ENCODE data around the gene UXT. TPM values are rescaled to one million over a fixed set of nuclear protein-coding genes. Genes with fewer than 3 reads are reported as not detected.
"Not testable (repeated sequence)": the region's sequence is repeated elsewhere in the genome, so short reads cannot be mapped to it uniquely, and the experiment has no call there.

The UXT gene
- total RNA-seq, 6 experiments from 2014 or later, result 94.9 to 104 (median 101) TPM

GRCh38 chrX:47690175-47690574 lies 31.2 kb upstream of the UXT start:
- H3K4me3 Mint-ChIP-seq, result no peak overlapping the region
- H3K9me3 Mint-ChIP-seq, result no peaks in the 10 kb centered on the region
- TF ChIP-seq CTCF (IDR thresholded peaks at IDR 0.05), result no peak
- H3K36me3 Mint-ChIP-seq (ENCODE audit: low read depth), result no peaks in the 10 kb centered on the region
- no peaks in the 10 kb centered on the region; the same call in none of the 2 replicates for H3K27me3 Mint-ChIP-seq (ENCODE audit: insufficient read depth)
- no peak overlapping the region for H3K27ac Mint-ChIP-seq
- DNase-seq, result peak; percentile 4
- no peaks in the 10 kb centered on the region for H3K4me1 Mint-ChIP-seq (ENCODE audit: low read depth)

- H3K27me3 Mint-ChIP-seq (ENCODE audit: insufficient read depth), result peaks cover 4% of the 10 kb centered on the region
- no peak for TF ChIP-seq CTCF (IDR thresholded peaks at IDR 0.05)
- no peak overlapping the region for H3K4me3 Mint-ChIP-seq
- H3K4me1 Mint-ChIP-seq (ENCODE audit: low read depth), result no peaks in the 10 kb centered on the region
- no peaks in the 10 kb centered on the region for H3K36me3 Mint-ChIP-seq (ENCODE audit: low read depth)
- no peak for DNase-seq
- no peak overlapping the region for H3K27ac Mint-ChIP-seq
- H3K9me3 Mint-ChIP-seq, result no peaks in the 10 kb centered on the region
Measured at GRCh38 chrX:47687263-47687662, 28.3 kb upstream of the UXT start.

- Mint-ChIP-seq H3K27ac (no peak overlapping the region), H3K9me3 (no peaks in the 10 kb centered on the region), H3K4me1 (ENCODE audit: low read depth) (no peaks in the 10 kb centered on the region), H3K27me3 (ENCODE audit: insufficient read depth) (peaks cover 6% of the 10 kb centered on the region), H3K36me3 (ENCODE audit: low read depth) (no peaks in the 10 kb centered on the region), H3K4me3 (no peak overlapping the region)
- no peak for TF ChIP-seq CTCF (IDR thresholded peaks at IDR 0.05)
- no peak for DNase-seq
Measured at GRCh38 chrX:47683829-47684205, 24.8 kb upstream of the UXT start.

GRCh38 chrX:47683184-47683828 lies 24.3 kb upstream of the UXT start:
- no peak for TF ChIP-seq CTCF (IDR thresholded peaks at IDR 0.05)
- H3K4me1 Mint-ChIP-seq (ENCODE audit: low read depth), result no peaks in the 10 kb centered on the region
- H3K4me3 Mint-ChIP-seq, result no peak overlapping the region
- H3K27me3 Mint-ChIP-seq (ENCODE audit: insufficient read depth), result peaks cover 6% of the 10 kb centered on the region
- no peak for DNase-seq
- H3K36me3 Mint-ChIP-seq (ENCODE audit: low read depth), result no peaks in the 10 kb centered on the region
- no peaks in the 10 kb centered on the region for H3K9me3 Mint-ChIP-seq
- no peak overlapping the region for H3K27ac Mint-ChIP-seq

- DNase-seq; H3K27ac Mint-ChIP-seq; H3K9me3 Mint-ChIP-seq; H3K4me1 Mint-ChIP-seq (ENCODE audit: low read depth); H3K27me3 Mint-ChIP-seq (ENCODE audit: insufficient read depth); H3K4me3 Mint-ChIP-seq; H3K36me3 Mint-ChIP-seq (ENCODE audit: low read depth): not testable (repeated sequence)
Measured at GRCh38 chrX:47675959-47676859, 17.2 kb upstream of the UXT start.

- no peak for TF ChIP-seq CTCF (IDR thresholded peaks at IDR 0.05)
- DNase-seq, result no peak
- Mint-ChIP-seq H3K27me3 (ENCODE audit: insufficient read depth) (peaks cover 3% of the 10 kb centered on the region; the same call in 1 of the 2 replicates), H3K9me3 (no peaks in the 10 kb centered on the region), H3K4me3 (no peak overlapping the region), H3K4me1 (ENCODE audit: low read depth) (no peaks in the 10 kb centered on the region), H3K36me3 (ENCODE audit: low read depth) (no peaks in the 10 kb centered on the region), H3K27ac (no peak overlapping the region)
Measured at GRCh38 chrX:47674776-47675175, 15.8 kb upstream of the UXT start.

GRCh38 chrX:47665797-47666196 lies 6.8 kb upstream of the UXT start:
- not testable (repeated sequence) for H3K27me3 Mint-ChIP-seq (ENCODE audit: insufficient read depth); H3K27ac Mint-ChIP-seq; H3K9me3 Mint-ChIP-seq; H3K36me3 Mint-ChIP-seq (ENCODE audit: low read depth); H3K4me3 Mint-ChIP-seq; DNase-seq
- H3K4me1 Mint-ChIP-seq (ENCODE audit: low read depth), result peaks cover 26% of the 10 kb centered on the region

Data from HFFc6 (cell line).